SK-N-SH (cell line): ENCODE data around the gene CHST11. TPM values are rescaled to one million over a fixed set of nuclear protein-coding genes. Genes with fewer than 3 reads are reported as not detected.

Experiments
- CTCF ChIA-PET: fragments of 300-600, 350-600 bp; formaldehyde crosslinking; extraction: SDS; loops from one replicate; lab custom pipeline; 2021; lab: Yijun Ruan, JAX
- POLR2A ChIA-PET: fragments of 350-600 bp; sonication (Branson Sonifier 250); formaldehyde crosslinking; extraction: SDS; loops from one replicate; lab custom pipeline; 2020; ENCODE audit warnings: antibody characterized with exemption, inconsistent platforms; lab: Yijun Ruan, JAX
- DNase-seq: peaks from one replicate; pipeline ENCODE4 v3.0.0; 2012
- H2AFZ ChIP-seq: fragments of 200-600 bp; sonication (generic); 2 replicates; pipeline ENCODE4 v1.8.1; 2016; ENCODE audit warnings: antibody characterized with exemption, mild to moderate bottlenecking, low read depth
- H3F3A ChIP-seq: fragments of 200-600 bp; sonication (generic); replicated peaks from 2 replicates; pipeline ENCODE3; 2016; ENCODE audit warnings: antibody characterized with exemption, mild to moderate bottlenecking; ENCODE audit not compliant: insufficient read depth
- H3K27ac ChIP-seq, 2 experiments: fragments of 200-500 bp in 1 of 2; fragments of 200-600 bp in 1 of 2; sonication (Bioruptor generic) in 1 of 2; sonication (generic), shearing (Covaris generic) in 1 of 2; 2 replicates each; pipeline versions ENCODE4 v1.5.1 to v1.6.1; 2014 to 2016; ENCODE audit warnings: low read depth in 2 of 2, inconsistent platforms in 1 of 2, low read length in 1 of 2, mild to moderate bottlenecking in 1 of 2, mixed read lengths in 1 of 2
- H3K27me3 ChIP-seq: fragments of 200-600 bp; sonication (generic), shearing (Covaris generic); 2 replicates; pipeline ENCODE4 v1.6.1; 2016; ENCODE audit warnings: mixed run types; ENCODE audit not compliant: insufficient read depth
- H3K36me3 ChIP-seq, 2 experiments: fragments of 200-500 bp in 1 of 2; fragments of 200-600 bp in 1 of 2; sonication (Bioruptor generic) in 1 of 2; sonication (generic) in 1 of 2; replicated peaks in 1 of 2; 2 replicates each; pipeline versions ENCODE3 to v1.5.1; 2014 to 2016; ENCODE audit warnings: low read length in 1 of 2, mild to moderate bottlenecking in 1 of 2; ENCODE audit not compliant: insufficient read depth in 2 of 2, control insufficient read depth in 1 of 2
- H3K4me1 ChIP-seq, 2 experiments: fragments of 200-500 bp in 1 of 2; fragments of 200-600 bp in 1 of 2; sonication (Bioruptor generic) in 1 of 2; sonication (generic), shearing (Covaris generic) in 1 of 2; 2 replicates each; pipeline versions ENCODE4 v1.5.1 to v1.6.1; 2014 to 2016; ENCODE audit warnings: low read depth in 1 of 2, low read length in 1 of 2, mixed run types in 1 of 2; ENCODE audit not compliant: insufficient read depth in 2 of 2, control insufficient read depth in 1 of 2
- H3K4me2 ChIP-seq: fragments of 200-600 bp; sonication (generic), shearing (Covaris generic); 2 replicates; pipeline ENCODE4 v1.6.1; 2017; ENCODE audit warnings: mixed run types
- H3K4me3 ChIP-seq, 2 experiments: fragments of 200-500 bp in 1 of 2; fragments of 200-600 bp in 1 of 2; sonication (Bioruptor generic) in 1 of 2; sonication (generic), shearing (Covaris generic) in 1 of 2; 2 replicates each; pipeline versions ENCODE4 v1.5.1 to v1.8.1; 2014 to 2016; ENCODE audit warnings: low read depth in 2 of 2, inconsistent platforms in 1 of 2, low read length in 1 of 2, mild to moderate bottlenecking in 1 of 2, mixed read lengths in 1 of 2, moderate library complexity in 1 of 2
- H3K79me2 ChIP-seq: fragments of 200-600 bp; sonication (generic); 2 replicates; pipeline ENCODE4 v1.8.1; 2017; ENCODE audit warnings: mild to moderate bottlenecking; ENCODE audit not compliant: insufficient read depth
- H3K9ac ChIP-seq: fragments of 200-600 bp; sonication (generic); 2 replicates; pipeline ENCODE4 v1.6.1; 2017; ENCODE audit warnings: mixed run types
- H3K9me2 ChIP-seq: fragments of 200-600 bp; sonication (generic); 2 replicates; pipeline ENCODE4 v1.6.1; 2017; ENCODE audit warnings: mixed run types
- H3K9me3 ChIP-seq: fragments of 200-600 bp; sonication (generic); 2 replicates; pipeline ENCODE4 v1.6.1; 2017; ENCODE audit warnings: mixed run types, mild to moderate bottlenecking, moderate library complexity
- H4K20me1 ChIP-seq: fragments of 200-600 bp; sonication (generic); 2 replicates; pipeline ENCODE4 v1.6.1; 2017; ENCODE audit warnings: mild to moderate bottlenecking, mixed run types; ENCODE audit not compliant: insufficient read depth
- CHD2 ChIP-seq: fragments of 150-350 bp; IDR thresholded peaks from 2 replicates; pipeline ENCODE4 v1.6.1; 2018; ENCODE audit warnings: low read length; ENCODE audit not compliant: partially characterized antibody
- EZH2phosphoT487 ChIP-seq: fragments of 200-600 bp; sonication (generic); IDR thresholded peaks from 2 replicates; pipeline ENCODE4 v1.6.1; 2017; ENCODE audit warnings: low read depth, mixed run types, mild to moderate bottlenecking, antibody characterized with exemption, moderate library complexity, borderline replicate concordance
- GATA2 ChIP-seq: sonication (generic); formaldehyde crosslinking; IDR thresholded peaks from 2 replicates; pipeline ENCODE4 v1.5.0; 2020; ENCODE audit warnings: mild to moderate bottlenecking, missing genetic modification reagents
- MAX ChIP-seq: IDR thresholded peaks from 2 replicates; pipeline ENCODE4 v1.4.0; 2012; ENCODE audit warnings: low read depth
- MEF2A ChIP-seq: IDR thresholded peaks from 2 replicates; pipeline ENCODE4 v1.4.0; 2012; ENCODE audit warnings: low read depth, borderline replicate concordance
- NRF1 ChIP-seq: IDR thresholded peaks from 2 replicates; pipeline ENCODE4 v1.6.1; 2012; ENCODE audit warnings: low read depth, mild to moderate bottlenecking, low read length
- PBX3 ChIP-seq: IDR thresholded peaks from 2 replicates; pipeline ENCODE4; 2012
- RAD21 ChIP-seq: IDR thresholded peaks from 2 replicates; pipeline ENCODE4 v1.6.1; 2012; ENCODE audit warnings: mild to moderate bottlenecking, low read length
- RCOR1 ChIP-seq: fragments of 150-350 bp; IDR thresholded peaks from 2 replicates; pipeline ENCODE4 v1.6.1; 2017; ENCODE audit warnings: antibody characterized with exemption, low read length
- REST ChIP-seq: IDR thresholded peaks from 2 replicates; pipeline ENCODE4 v1.6.1; 2012; ENCODE audit warnings: mild to moderate bottlenecking, low read depth, low read length, moderate library complexity
- RXRA ChIP-seq: IDR thresholded peaks from 2 replicates; pipeline ENCODE4 v1.4.0; 2012; ENCODE audit warnings: low read depth, mild to moderate bottlenecking, borderline replicate concordance
- SMC3 ChIP-seq: IDR thresholded peaks from 2 replicates; pipeline ENCODE4 v1.6.1; 2012; ENCODE audit warnings: low read depth, low read length, improper control_type of control experiment
- TCF12 ChIP-seq: IDR thresholded peaks from 2 replicates; pipeline ENCODE4 v1.4.0; 2012
- YY1 ChIP-seq: IDR thresholded peaks from 2 replicates; pipeline ENCODE4 v1.4.0; 2012; ENCODE audit warnings: low read depth, mild to moderate bottlenecking
- WGBS: methylation state at CpG from one replicate; pipeline ENCODE4 v1.1.6; 2017; ENCODE audit warnings: low lambda C conversion rate; 5-methylcytosine and 5-hydroxymethylcytosine counted together
- polyA plus RNA-seq, 3 experiments: library from polyadenylated mRNA; depleted of rRNA; stranded (reverse); fragments of >200 nt; gene quantifications; 2 replicates each; pipeline ENCODE4 v1.2.3, GENCODE V29; 2012
- TF ChIP-seq, protein P1 (sequence below): fragments of 200-600 bp; sonication (generic); IDR thresholded peaks from 2 replicates; pipeline ENCODE4 v1.6.1; 2017; ENCODE audit warnings: antibody characterized with exemption, mild to moderate bottlenecking, moderate library complexity

The CHST11 gene
- polyA plus RNA-seq, 1 of the 3 experiments (the other 2 are of a cell fraction) = 18.6 TPM

GRCh38 chr12:104425614-104426013 is 31.1 kb upstream of the CHST11 start:
- H3K4me1 ChIP-seq = peaks cover 0 to 3% of the 10 kb centered on the region in 2 experiments; a peak in 2 of 4 replicates
- no peak for TF ChIP-seq CHD2
- no peak for TF ChIP-seq TCF12
- TF ChIP-seq RXRA = no peak
- no peak for TF ChIP-seq EZH2phosphoT487
- no peak for TF ChIP-seq GATA2 (CRISPR knock-in tag)
- TF ChIP-seq, protein P1, sequence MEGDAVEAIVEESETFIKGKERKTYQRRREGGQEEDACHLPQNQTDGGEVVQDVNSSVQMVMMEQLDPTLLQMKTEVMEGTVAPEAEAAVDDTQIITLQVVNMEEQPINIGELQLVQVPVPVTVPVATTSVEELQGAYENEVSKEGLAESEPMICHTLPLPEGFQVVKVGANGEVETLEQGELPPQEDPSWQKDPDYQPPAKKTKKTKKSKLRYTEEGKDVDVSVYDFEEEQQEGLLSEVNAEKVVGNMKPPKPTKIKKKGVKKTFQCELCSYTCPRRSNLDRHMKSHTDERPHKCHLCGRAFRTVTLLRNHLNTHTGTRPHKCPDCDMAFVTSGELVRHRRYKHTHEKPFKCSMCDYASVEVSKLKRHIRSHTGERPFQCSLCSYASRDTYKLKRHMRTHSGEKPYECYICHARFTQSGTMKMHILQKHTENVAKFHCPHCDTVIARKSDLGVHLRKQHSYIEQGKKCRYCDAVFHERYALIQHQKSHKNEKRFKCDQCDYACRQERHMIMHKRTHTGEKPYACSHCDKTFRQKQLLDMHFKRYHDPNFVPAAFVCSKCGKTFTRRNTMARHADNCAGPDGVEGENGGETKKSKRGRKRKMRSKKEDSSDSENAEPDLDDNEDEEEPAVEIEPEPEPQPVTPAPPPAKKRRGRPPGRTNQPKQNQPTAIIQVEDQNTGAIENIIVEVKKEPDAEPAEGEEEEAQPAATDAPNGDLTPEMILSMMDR = no peak
- TF ChIP-seq RCOR1 = no peak
- no peak for TF ChIP-seq RAD21
- no peak for TF ChIP-seq SMC3
- TF ChIP-seq MAX = no peak
- no peak for TF ChIP-seq YY1
- no peak for TF ChIP-seq REST
- TF ChIP-seq PBX3 = no peak
- no peak for TF ChIP-seq NRF1
- TF ChIP-seq MEF2A = no peak
- no peak overlapping the region for H3K4me3 ChIP-seq
- WGBS = no CpG with 5 or more reads among the region's 4 CpGs
- no peaks in the 10 kb centered on the region for H4K20me1 ChIP-seq
- no peaks in the 10 kb centered on the region for H3K9me2 ChIP-seq
- H3K79me2 ChIP-seq = no peaks in the 10 kb centered on the region
- no peaks in the 10 kb centered on the region for H3F3A ChIP-seq
- no peaks in the 10 kb centered on the region for H3K36me3 ChIP-seq
- no peaks in the 10 kb centered on the region for H3K9me3 ChIP-seq
- ChIA-PET POLR2A (no interaction called here), CTCF (interaction anchor here (0.9 to 1.5 kb wide), 3 partner anchors 10 to 44 kb away, joined by 3 to 5 read pairs (median 4); no protein-coding TSS in a partner anchor)
- H3K4me2 ChIP-seq = no peak overlapping the region
- no peak for DNase-seq
- H3K27ac ChIP-seq = no peak overlapping the region
- H2AFZ ChIP-seq = no peak overlapping the region
- no peak overlapping the region for H3K9ac ChIP-seq
- H3K27me3 ChIP-seq = no peaks in the 10 kb centered on the region
